Glomerular endothelial cell (primary cell): ENCODE data around the gene PHB1. TPM values are rescaled to one million over a fixed set of nuclear protein-coding genes. Genes with fewer than 3 reads are reported as not detected.
"Not testable (repeated sequence)": the region's sequence is repeated elsewhere in the genome, so short reads cannot be mapped to it uniquely, and the experiment has no call there.

Experiments used
- DNase-seq: peaks from one replicate; pipeline ENCODE4 v3.0.0-alpha.2; 2011; ENCODE audit warnings: low read depth, low spot score; ENCODE audit errors: extremely low read depth
- total RNA-seq: library from RNA; depleted of rRNA; stranded (reverse); fragments of >200 nt; gene quantifications from 2 replicates; pipeline ENCODE4 v1.2.3, GENCODE V29; 2015

Gene PHB1
- total RNA-seq, 1 donor from 2014 or later = 99.8 TPM

DNA sequence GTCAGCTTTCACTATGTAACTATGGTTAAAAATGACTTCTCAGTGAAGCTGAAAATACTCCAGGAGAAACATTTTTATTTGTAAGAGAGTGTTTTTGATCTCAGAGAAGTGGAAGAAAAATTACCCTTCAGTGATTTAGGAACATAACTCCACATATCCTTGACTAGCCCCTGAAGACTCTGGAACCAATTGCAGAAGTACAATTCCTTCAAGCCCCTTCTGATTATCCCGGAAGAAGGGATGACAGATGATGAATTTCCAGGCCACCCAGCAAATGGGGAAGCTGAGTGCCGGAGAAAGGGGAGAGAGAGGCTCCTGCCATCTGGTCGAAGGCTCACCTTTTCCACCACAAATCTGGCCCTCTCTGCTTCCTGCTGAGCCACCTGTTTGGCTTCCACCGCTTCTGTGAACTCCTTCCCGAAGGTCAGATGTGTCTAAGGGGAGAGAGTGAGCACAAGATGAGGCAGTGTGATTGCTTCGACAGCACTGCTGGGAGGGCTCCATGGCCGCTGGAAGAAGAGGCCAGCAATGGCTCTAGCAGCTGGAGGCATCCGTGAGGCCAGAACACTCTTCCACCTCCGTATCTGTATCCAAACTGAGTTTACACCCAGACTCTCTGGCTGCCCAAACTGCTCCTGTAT, 8.1 kb downstream of the PHB1 start:
- DNase-seq = no peak

DNA sequence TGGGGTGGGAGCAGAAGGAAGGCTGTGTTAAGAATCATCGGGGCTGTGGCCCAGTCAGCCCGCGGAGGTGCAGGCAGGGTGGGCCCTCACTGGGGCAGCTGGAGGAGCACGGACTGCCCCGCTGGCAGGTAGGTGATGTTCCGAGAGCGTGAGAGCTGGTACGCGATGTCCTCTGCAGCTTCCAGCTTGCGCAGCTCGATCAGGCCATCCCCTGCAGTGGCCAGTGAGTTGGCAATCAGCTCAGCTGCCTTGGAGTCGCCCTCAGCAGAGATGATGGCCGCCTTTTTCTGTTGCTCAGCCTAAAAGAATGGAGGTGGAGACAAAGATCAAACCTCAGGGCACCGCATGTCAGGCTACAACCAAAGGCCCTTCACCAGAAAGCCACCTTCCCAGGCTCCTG, 9.8 kb downstream of the PHB1 start:
- no peak for DNase-seq

- DNase-seq = no peak
Observed at GRCh38 chr17:49404361-49404760, 10.3 kb downstream of the PHB1 start.

GRCh38 chr17:49403514-49404289, 11.0 kb downstream of the PHB1 start:
- no peak for DNase-seq

- DNase-seq = no peak
Observed at GRCh38 chr17:49402706-49403105, 12.0 kb downstream of the PHB1 start.

DNA sequence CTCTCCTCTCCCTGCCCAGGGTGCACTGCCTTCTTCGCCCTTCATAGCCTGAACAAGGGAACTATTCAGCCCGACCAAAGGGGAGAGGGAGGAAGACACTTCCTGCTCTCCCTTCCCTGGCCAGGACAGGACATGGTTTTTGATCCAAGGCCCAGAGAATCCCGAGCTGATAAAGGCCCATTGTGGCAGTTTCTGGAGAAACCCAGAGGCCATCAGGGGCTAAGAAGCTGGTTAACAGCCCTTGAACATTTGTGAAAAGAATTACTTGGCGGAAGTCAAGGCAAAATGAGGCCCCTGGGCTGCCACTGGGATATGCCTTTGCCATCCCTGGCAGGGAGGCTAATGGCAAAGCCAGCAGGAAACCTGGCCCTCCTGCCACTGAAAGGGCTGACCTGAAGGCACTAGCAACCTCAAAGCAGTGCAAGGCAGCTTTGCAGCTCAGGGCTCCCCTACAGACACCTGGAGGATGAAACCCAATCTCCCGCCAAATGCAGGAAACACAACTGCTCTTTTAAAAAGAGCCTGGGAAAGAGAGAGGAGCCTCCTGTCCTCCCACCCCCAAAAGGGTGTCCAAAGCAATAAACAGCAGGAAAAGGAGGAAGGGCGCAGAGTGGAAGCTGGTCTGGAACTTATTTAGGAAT, 12.6 kb downstream of the PHB1 start:
- no peak for DNase-seq

DNA sequence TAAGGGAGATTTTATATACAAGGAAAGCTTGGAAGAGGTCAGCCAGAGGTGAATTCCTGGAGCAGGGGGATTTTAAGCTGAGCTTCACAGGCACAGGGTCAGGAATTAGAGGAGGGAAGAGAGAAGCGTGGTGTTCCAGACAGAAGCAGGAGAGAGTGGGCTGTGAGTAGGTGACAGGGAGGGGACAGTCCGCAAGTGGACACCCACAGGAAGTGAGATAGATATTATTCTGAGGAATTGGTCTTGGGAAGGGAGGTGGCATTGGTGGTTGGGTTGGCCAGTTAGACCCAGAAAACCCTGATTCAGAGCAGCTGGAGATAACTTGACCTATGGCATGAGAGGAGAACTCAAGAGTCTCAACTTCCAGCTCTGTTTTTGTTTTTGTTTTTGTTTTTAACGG, 14.7 kb downstream of the PHB1 start:
- no peak for DNase-seq

- DNase-seq = no peak
Observed at GRCh38 chr17:49397586-49397985, 17.1 kb downstream of the PHB1 start.

DNA sequence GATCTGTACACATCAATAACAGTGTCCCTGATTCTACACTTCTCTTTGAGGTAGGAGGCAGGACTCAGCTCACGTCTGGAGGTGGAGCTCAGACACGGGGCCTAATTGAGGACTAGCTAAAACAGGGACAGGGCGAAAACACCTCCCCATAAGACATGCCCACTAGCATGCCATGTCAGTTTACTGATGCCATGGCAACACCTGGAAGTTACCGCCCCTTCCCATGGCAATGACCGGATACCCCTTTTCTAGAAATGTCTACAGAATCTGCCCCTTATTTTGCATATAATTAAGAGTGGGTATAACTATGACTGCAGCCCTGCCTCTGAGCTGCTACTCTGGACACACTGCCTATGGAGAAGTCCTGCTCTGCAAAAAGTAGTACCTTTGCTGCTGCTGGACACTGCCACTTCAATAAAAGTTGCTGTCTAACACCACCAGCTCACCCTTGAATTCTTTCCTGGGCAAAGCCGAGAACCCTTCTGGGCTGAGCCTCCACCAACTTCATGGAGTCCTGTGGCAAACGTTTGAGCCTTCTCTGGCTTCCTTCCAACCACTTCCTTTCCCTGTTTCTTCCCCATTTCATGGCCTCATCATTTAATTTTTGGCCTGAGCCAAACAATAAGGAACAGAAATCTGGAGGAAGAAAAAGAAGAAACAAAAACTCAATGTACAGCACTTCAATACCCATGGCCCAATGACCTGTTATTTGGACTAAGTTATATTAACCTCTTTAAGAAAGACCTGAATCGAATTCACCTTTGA, 21.0 kb downstream of the PHB1 start:
- no peak for DNase-seq

- DNase-seq = no peak
Observed at GRCh38 chr17:49390548-49391324, 23.9 kb downstream of the PHB1 start.

- DNase-seq = not testable (repeated sequence)
Observed at GRCh38 chr17:49389514-49390347, 25.0 kb downstream of the PHB1 start.

DNA sequence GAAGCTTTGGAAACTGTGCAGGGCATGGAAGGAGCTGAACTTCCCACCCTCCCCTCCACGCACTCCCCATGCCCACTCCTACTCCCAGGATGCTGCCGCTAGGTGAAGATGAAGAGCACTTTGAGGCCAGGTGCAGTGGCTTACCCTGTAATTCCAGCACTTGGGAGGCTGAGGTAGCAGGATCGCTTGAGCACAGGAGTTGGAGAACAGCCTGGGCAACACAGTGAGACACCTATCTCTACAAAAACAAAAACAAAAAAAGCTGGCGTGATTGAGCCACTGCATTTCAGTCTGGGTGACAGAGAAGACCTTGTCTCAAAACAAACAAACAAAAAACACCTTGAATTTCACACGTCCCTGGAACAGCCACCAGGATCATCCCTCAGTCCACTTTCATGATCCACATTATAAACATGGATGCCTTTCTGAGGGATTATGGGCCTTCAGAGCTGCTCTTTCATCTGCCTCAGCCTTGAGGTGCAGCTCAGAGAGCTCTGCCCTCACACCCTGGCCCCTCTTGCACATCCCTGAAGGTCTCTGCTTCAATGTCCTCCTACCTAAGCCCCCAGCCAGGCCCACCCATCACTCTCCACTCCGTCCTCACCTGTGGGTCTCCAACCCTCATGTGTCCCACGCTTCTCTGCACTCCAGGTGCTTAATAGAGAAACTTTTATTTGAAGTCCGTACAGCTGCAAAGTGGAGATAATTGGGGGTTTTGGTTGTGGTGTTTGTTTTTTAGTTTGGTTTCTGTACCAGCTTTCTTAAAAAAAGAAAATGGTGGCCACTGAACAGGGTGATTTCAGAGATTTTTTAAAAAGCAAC, 25.8 kb downstream of the PHB1 start:
- DNase-seq = no peak

DNA sequence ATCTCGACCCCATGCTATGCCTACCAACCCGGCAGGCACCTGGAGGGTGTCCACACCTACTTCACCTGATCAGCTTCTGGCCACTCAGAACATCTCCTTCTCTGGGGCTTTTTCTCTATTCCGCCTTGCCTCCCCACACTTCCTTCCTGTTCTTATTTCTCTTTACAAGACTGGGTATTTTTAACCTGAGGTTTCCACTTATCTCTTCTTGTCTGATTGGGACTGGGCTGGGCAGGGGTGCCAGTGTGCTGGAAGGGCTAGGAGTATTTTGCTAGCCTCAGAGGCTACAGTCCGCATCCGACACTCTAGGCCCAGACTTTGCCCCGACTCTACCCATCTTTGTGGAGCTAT, 26.4 kb downstream of the PHB1 start:
- DNase-seq = no peak

DNA sequence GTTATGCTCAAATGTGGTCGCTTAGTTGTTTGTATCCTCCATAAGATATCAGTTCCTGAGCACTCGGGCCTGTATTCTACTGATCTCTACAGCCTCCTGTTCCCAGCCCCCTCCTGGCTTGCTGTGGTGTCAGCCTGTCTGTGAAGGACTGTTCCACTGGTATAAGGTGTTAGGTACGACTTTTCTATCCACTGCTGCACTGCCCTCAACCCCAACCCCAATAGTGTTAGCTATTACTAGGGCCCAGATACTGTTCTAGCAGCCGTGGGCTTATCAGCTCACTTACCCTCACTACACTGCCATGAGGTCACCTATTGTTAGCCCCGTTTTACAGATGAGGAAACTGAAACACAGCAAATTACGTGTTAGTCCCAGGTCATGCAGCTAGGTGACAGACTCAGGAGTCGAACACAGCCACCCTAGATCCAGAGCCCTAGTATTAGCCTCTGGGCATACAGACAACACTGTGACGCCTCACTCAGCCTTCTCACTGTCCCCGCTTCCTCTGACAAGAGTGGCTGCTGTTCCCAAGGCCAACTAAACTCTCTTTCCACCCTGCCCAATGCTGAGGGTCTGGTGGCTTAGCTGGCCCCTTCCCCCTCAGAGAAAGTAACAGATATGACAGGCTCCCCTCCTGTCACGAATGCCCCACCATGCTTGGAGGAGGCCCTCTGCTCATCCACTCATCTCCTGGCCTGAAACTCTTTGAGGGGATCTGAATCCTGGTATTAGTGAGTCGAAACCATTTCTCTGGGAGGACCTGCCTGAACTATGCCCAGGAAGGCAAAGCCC, 27.0 kb downstream of the PHB1 start:
- DNase-seq = no peak

GRCh38 chr17:49386373-49386772, 28.3 kb downstream of the PHB1 start:
- DNase-seq = no peak

DNA sequence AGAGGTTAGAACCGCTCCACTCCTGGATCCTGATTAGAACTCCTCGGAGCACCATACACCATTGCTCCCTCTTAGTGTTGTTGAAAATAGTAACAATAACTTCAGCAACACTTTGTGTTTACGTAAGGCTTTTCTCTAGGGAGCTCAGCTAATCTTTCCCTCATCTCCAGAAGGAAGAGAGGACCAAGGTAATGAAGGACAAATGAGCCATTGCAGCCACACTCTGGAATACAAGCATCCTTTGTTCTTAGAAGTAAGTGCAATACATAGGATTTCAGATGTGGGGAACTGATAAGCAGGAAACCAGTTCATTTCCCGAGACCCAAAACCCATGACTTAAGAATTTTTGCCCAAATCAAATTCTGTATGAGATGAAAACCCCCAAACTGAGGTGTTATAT, 29.7 kb downstream of the PHB1 start:
- no peak for DNase-seq

DNA sequence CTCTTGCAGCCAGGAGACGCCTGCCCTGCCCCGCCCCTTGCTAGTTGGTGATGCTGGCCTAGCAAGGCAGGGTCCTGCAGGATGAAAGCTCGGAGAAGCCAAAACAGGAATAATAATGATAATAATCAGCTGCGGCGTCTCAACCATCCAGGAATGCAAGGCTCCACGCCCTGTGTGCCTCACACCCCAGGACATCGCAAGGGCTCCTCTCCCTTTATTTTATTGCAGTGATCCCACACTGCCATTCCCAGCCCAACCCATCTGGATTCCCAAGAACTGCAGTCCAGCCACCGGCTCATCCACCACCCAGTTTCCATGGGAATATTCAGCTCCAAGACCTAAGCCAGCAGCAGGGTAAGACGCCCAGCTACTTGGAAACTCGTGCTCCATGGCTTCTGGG, 31.6 kb downstream of the PHB1 start:
- no peak for DNase-seq

DNA sequence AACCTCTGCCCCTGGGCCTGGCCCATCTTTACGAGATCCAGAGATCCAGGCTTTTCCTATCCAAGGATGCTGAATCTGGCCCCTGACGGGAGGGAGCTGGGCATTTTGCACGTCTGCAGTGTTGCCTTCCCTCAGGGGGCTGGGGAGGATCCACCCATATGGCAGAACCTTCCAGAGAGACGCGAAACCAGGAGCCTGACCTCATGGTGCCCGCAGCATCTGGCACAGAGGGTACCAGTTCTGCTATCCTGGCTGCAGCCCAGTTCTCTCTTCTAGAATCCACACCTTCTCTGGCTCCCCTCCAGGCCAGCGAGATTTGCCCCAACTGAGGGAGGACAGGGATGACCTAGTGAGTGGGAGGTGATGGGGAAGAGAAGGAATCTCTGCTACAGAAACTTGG, 32.1 kb downstream of the PHB1 start:
- DNase-seq = no peak
